ENCODE data around the gene DUOX1. TPM values are rescaled to one million over a fixed set of nuclear protein-coding genes. Genes with fewer than 3 reads are reported as not detected.
"Not testable (repeated sequence)": the region's sequence is repeated elsewhere in the genome, so short reads cannot be mapped to it uniquely, and the experiment has no call there.

The DUOX1 gene
- total RNA-seq, 1 experiment from 2014 or later, result not detected

- no peaks in the 10 kb centered on the region for H3K9me3 ChIP-seq (replicated peaks)
- peaks cover 4% of the 10 kb centered on the region; the same call in 1 of the 2 replicates for H3K27me3 ChIP-seq
- H3K36me3 ChIP-seq, result no peaks in the 10 kb centered on the region
- H3K4me1 ChIP-seq, result no peaks in the 10 kb centered on the region
- no peak overlapping the region for H3K27ac ChIP-seq
- no peak for DNase-seq
- no peak overlapping the region for H3K4me3 ChIP-seq
Measured at GRCh38 chr15:45122719-45123118, 7.1 kb upstream of the DUOX1 start.

- Histone ChIP-seq H3K27me3 (peaks cover 5% of the 10 kb centered on the region; the same call in 1 of the 2 replicates), H3K36me3 (no peaks in the 10 kb centered on the region), H3K27ac (no peak overlapping the region), H3K4me3 (no peak overlapping the region), H3K9me3 (replicated peaks) (no peaks in the 10 kb centered on the region), H3K4me1 (no peaks in the 10 kb centered on the region)
- DNase-seq, result no peak
Measured at GRCh38 chr15:45123397-45123796, 6.4 kb upstream of the DUOX1 start.

- Histone ChIP-seq H3K27ac (no peak overlapping the region), H3K4me3 (no peak overlapping the region), H3K4me1 (no peaks in the 10 kb centered on the region), H3K36me3 (no peaks in the 10 kb centered on the region), H3K27me3 (peaks cover 13% of the 10 kb centered on the region; the same call in 1 of the 2 replicates), H3K9me3 (replicated peaks) (no peaks in the 10 kb centered on the region)
- DNase-seq, result peak; percentile 35 to 67
Measured at GRCh38 chr15:45126535-45127158, 3.1 kb upstream of the DUOX1 start.

DNA sequence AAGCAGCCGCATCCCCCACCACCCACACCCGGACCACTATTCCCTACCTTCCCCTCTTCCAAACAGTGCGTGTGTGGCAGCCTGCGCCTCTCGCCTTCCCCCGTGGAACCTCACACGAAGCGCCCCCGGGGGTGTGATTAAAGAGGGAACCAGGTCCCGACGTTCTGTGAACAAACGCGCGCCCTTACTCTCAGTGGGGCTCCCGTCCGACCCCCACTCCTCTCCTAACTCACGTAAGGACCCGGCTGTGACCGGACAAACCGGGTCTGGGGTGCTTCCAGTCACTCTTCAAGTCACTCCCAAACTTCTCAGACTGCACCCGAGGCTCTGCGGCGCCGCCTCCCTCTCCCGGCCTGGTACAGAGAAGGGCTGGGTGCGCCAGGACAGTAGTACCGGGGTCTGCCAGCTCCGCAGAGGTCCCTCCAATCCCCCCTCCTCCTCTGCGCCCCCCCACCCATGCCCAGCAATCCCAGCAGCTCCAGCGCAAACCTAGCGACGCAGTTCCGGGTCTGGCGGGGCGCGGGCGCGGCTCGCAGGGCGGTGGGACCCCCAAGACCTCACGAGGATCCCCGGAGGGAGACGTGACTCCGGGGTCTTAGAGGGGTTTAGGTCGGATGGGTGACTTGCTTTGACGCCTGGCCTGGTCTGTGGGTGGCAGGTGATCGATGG lies 689 bp upstream of the DUOX1 start:
- no peak overlapping the region for H3K4me3 ChIP-seq
- H3K27me3 ChIP-seq, result peaks cover 22% of the 10 kb centered on the region; the same call in 1 of the 2 replicates

GRCh38 chr15:45130291-45131000 lies 652 bp downstream of the DUOX1 start:
- Histone ChIP-seq H3K27me3 (peaks cover 22% of the 10 kb centered on the region; the same call in 1 of the 2 replicates), H3K9me3 (replicated peaks) (no peaks in the 10 kb centered on the region), H3K27ac (no peak overlapping the region), H3K4me3 (no peak overlapping the region), H3K36me3 (no peaks in the 10 kb centered on the region), H3K4me1 (no peaks in the 10 kb centered on the region)
- DNase-seq, result no peak

More for the DNA sequence above, 689 bp upstream of the DUOX1 start:
- DNase-seq, result no peak
- Histone ChIP-seq H3K27ac (no peak overlapping the region), H3K36me3 (no peaks in the 10 kb centered on the region), H3K4me1 (no peaks in the 10 kb centered on the region), H3K9me3 (replicated peaks) (no peaks in the 10 kb centered on the region)

DNA sequence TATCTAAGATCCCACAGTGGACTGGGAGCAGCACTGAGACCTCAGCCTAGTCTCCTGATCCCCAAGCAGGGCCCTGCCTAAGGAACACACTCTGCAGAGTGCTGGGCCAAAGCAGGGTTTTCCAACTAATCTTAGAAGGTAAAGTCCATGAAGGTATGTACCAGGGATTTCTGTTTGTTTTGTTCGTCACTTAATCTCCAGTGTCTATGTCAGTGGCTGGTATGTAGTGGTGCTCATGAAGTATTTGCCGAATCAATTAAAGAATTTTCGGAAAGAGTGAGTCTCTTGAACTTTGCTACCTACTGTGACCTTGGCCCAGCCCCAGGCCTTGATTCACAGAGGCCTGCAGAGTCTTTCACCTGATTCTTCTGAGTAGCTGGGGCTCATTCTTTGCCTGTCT lies 1.7 kb downstream of the DUOX1 start:
- no peaks in the 10 kb centered on the region for H3K4me1 ChIP-seq
- H3K9me3 ChIP-seq (replicated peaks), result no peaks in the 10 kb centered on the region
- H3K27me3 ChIP-seq, result peaks cover 22% of the 10 kb centered on the region; the same call in 1 of the 2 replicates
- H3K36me3 ChIP-seq, result no peaks in the 10 kb centered on the region
- no peak overlapping the region for H3K27ac ChIP-seq
- no peak for DNase-seq
- H3K4me3 ChIP-seq, result no peak overlapping the region

DNA sequence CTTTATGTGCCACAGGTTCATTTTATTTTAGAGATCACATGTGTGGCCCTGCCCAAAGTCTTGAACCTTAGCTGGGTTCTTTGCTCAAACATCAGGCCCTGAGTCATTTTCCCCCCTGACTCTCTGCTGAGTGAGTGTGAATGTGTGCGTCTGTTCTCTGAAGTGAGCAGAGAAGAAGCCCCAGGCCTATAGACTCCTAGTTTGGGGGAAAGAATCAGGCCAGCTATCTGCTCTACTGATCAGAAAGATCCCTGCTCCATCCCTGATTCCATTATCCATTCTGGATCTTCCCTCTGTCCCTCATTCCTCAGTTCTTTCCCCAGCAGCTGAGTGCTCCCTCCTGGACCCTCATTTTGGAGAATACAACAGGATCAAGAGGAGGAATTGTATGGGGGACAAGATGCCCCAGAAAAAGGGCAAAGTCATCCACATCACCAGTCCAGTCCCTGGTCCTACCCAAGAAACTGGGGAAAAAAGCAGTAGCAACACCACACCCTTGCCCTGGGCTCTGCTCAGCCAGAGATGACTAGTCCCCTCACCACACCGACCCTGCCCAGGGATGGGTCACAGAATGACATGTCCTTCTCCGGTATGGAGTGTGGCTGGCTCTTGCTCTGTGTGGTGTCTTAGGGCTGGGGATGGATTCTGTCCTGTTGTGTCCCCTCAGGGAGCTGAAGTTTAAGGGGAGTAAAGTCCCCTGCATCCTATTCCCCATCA lies 3.2 kb downstream of the DUOX1 start:
- H3K4me3 ChIP-seq, result no peak overlapping the region
- H3K27ac ChIP-seq, result no peak overlapping the region
- H3K4me1 ChIP-seq, result no peaks in the 10 kb centered on the region
- H3K9me3 ChIP-seq (replicated peaks), result no peaks in the 10 kb centered on the region
- H3K36me3 ChIP-seq, result no peaks in the 10 kb centered on the region
- no peak for DNase-seq
- peaks cover 25% of the 10 kb centered on the region for H3K27me3 ChIP-seq

- Histone ChIP-seq H3K4me1 (no peaks in the 10 kb centered on the region), H3K4me3 (no peak overlapping the region), H3K27me3 (peaks cover 25% of the 10 kb centered on the region), H3K27ac (no peak overlapping the region), H3K36me3 (no peaks in the 10 kb centered on the region), H3K9me3 (replicated peaks) (no peaks in the 10 kb centered on the region)
- peak in 1 of 2 experiments; percentile 19 for DNase-seq
Measured at GRCh38 chr15:45133561-45133920, 3.7 kb downstream of the DUOX1 start.

DNA sequence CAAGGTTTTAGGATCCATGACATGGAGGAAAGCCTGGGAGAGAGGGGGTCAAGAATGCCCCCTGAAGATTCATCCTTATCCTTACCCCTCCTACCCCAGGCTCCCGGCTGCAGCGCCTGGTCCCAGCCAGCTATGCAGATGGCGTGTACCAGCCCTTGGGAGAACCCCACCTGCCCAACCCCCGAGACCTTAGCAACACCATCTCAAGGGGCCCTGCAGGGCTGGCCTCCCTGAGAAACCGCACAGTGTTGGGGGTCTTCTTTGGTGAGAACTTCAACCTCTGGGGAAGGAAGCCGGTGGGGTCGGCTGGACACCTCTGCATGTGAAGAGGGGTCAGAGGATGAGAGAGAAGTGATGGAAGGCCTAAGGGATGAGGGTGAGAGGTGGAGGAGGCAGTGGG lies 4.3 kb downstream of the DUOX1 start:
- Histone ChIP-seq H3K4me3 (no peak overlapping the region), H3K27ac (no peak overlapping the region), H3K36me3 (no peaks in the 10 kb centered on the region), H3K4me1 (no peaks in the 10 kb centered on the region), H3K9me3 (replicated peaks) (no peaks in the 10 kb centered on the region), H3K27me3 (peaks cover 25% of the 10 kb centered on the region)
- DNase-seq, result no peak

DNA sequence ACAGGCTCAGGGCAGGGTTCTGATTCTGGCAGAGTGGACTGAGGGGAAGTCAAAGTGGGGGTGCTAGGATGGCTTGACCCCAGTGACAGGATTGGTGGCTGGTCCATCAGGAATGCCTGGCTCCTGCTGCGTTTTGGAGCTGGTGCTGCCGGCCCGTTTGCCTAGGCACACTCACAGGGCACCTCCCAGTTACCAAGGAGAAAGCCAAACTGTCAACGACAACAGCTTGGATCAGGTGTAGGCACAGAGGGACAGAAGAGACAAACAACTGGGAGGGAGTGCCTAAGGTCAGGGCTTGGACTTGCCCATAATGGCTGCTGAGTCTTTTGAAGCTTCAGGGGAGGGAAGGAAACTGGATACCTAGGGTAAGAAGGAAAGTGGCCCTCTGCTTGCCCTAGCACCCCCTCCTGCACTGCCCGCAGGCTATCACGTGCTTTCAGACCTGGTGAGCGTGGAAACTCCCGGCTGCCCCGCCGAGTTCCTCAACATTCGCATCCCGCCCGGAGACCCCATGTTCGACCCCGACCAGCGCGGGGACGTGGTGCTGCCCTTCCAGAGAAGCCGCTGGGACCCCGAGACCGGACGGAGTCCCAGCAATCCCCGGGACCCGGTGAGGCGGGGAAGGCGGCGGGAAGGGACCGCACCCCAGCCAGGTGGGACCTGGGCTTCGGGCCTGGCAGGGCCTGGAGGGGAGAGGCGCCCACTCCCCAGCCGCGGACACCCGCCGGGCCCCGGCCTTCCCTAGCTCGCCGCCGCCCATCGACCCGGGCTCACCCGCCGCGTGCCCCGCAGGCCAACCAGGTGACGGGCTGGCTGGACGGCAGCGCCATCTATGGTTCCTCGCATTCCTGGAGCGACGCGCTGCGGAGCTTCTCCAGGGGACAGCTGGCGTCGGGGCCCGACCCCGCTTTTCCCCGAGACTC lies 5.1 kb downstream of the DUOX1 start:
- H3K36me3 ChIP-seq, result no peaks in the 10 kb centered on the region
- no peaks in the 10 kb centered on the region for H3K4me1 ChIP-seq
- DNase-seq, result no peak
- no peaks in the 10 kb centered on the region for H3K9me3 ChIP-seq (replicated peaks)
- H3K27ac ChIP-seq, result no peak overlapping the region
- no peak overlapping the region for H3K4me3 ChIP-seq
- peaks cover 25% of the 10 kb centered on the region for H3K27me3 ChIP-seq

DNA sequence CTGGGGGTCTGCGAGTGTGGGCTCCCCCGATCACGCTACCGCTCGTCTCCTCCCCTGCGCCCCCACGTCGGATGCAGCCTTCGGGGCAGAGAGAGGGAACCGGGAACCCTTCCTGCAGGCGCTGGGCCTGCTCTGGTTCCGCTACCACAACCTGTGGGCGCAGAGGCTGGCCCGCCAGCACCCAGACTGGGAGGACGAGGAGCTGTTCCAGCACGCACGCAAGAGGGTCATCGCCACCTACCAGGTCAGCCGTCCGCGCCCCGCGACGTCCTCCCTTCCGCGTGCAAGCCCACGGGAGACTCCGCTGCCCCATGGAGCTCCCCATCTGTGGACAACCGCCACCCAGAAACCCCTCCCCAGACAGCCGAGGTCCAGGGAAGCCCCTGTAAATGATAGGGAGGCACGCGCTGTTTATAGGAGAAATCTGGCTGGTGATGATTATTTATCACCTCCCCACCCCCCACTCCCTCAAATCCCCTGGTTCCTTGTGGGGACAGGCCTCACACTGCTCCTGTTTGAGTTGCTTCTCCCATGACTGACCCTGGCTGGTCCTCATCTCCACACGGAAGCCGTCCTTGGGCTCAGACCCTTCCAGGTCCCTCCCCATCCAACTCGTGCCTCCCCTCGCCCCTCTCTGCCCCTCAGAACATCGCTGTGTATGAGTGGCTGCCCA lies 6.0 kb downstream of the DUOX1 start:
- H3K27ac ChIP-seq; DNase-seq; H3K4me1 ChIP-seq; H3K9me3 ChIP-seq (replicated peaks); H3K4me3 ChIP-seq; H3K36me3 ChIP-seq: not testable (repeated sequence)
- H3K27me3 ChIP-seq, result peaks cover 25% of the 10 kb centered on the region

- H3K4me1 ChIP-seq, result no peaks in the 10 kb centered on the region
- no peak overlapping the region for H3K4me3 ChIP-seq
- no peak overlapping the region for H3K27ac ChIP-seq
- DNase-seq, result no peak
- no peaks in the 10 kb centered on the region for H3K36me3 ChIP-seq
- peaks cover 20% of the 10 kb centered on the region for H3K27me3 ChIP-seq
- H3K9me3 ChIP-seq (replicated peaks), result no peaks in the 10 kb centered on the region
Measured at GRCh38 chr15:45136378-45136764, 6.6 kb downstream of the DUOX1 start.

- H3K36me3 ChIP-seq, result no peaks in the 10 kb centered on the region
- peaks cover 11% of the 10 kb centered on the region for H3K27me3 ChIP-seq
- no peak for DNase-seq
- no peak overlapping the region for H3K27ac ChIP-seq
- no peaks in the 10 kb centered on the region for H3K9me3 ChIP-seq (replicated peaks)
- no peaks in the 10 kb centered on the region for H3K4me1 ChIP-seq
- H3K4me3 ChIP-seq, result no peak overlapping the region
Measured at GRCh38 chr15:45137703-45138102, 7.9 kb downstream of the DUOX1 start.

Data from SJCRH30 (cell line).